Bronchial epithelial cell (primary cell): Measurements from ENCODE around the gene NTRK2. TPM values are rescaled to one million over a fixed set of nuclear protein-coding genes. Genes with fewer than 3 reads are reported as not detected.

Experiments
- DNase-seq: peaks from one replicate; pipeline ENCODE4 v3.0.0-alpha.2; 2010; ENCODE audit warnings: low read depth
- FAIRE-seq: peaks from 2 replicates; lab custom pipeline; 2011; peaks lifted over from hg19 to GRCh38; lab: Jason Lieb, UNC
- H3K27me3 ChIP-seq: 2 replicates; pipeline ENCODE4 v1.5.1; 2011; ENCODE audit warnings: low read length; ENCODE audit not compliant: control insufficient read depth, insufficient read depth
- H3K36me3 ChIP-seq: 2 replicates; pipeline ENCODE4 v1.5.1; 2011; ENCODE audit warnings: low read length; ENCODE audit not compliant: control insufficient read depth, insufficient read depth
- H3K4me3 ChIP-seq: 2 replicates; pipeline ENCODE4 v1.5.1; 2011; ENCODE audit warnings: mild to moderate bottlenecking, low read depth, low read length, control low read depth
- total RNA-seq: library from RNA; depleted of rRNA; stranded (reverse); fragments of >200 nt; gene quantifications from 2 replicates; pipeline ENCODE4 v1.2.1, GENCODE V29; 2014
- TF ChIP-seq, protein P1 (sequence below): IDR thresholded peaks from 2 replicates; pipeline ENCODE4 v1.5.1; 2011; ENCODE audit warnings: mild to moderate bottlenecking, moderate library complexity, low read length, control low read depth, inconsistent platforms; ENCODE audit not compliant: insufficient read depth, severe bottlenecking

Gene NTRK2
- total RNA-seq, 1 donor from 2014 or later: not detected

DNA sequence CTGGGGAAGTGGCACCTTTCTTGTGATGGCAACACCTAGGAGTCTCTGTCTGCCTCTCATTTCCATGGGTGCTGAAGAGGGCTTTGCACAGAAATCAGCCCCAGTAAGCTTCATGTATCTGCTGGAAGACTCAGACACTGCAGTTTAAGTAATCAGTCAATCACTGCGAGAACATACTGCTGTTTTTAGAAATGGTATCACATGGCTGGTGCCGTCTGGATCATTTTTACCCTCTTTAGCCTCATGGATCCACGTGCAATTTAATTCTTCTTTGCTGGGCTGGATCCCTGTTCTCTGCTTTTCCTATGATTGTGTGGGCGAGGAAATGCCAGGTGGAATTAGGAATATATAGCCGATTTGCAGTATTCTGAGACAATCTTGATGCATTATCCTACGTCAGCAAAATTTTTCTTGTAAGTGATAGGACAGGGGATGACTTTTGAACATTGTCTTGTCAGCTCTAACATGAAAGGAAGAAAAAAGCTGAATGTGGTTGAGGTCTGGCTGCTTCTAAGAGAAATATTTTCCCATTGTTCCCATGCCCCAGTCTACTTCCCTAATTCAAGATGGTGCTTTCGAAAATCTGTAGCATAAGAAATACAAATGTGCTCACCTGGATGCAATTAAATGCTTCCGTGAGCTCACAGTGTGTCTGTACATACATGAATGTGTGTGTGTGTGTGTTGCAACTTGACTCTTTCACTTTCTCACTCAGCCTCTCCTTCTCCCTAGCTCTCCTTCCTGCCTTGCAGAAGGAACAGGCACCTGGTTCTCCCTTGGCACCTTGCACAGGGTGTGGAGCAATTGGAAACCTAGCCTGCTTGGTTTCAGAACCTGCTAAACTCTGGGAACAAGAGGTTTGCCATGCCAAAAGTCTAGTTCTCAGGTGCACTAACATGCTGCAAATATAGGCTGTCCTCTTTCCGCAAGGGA is 281.6 kb downstream of the NTRK2 start:
- FAIRE-seq (no peak), DNase-seq (no peak)
- TF ChIP-seq, protein P1, sequence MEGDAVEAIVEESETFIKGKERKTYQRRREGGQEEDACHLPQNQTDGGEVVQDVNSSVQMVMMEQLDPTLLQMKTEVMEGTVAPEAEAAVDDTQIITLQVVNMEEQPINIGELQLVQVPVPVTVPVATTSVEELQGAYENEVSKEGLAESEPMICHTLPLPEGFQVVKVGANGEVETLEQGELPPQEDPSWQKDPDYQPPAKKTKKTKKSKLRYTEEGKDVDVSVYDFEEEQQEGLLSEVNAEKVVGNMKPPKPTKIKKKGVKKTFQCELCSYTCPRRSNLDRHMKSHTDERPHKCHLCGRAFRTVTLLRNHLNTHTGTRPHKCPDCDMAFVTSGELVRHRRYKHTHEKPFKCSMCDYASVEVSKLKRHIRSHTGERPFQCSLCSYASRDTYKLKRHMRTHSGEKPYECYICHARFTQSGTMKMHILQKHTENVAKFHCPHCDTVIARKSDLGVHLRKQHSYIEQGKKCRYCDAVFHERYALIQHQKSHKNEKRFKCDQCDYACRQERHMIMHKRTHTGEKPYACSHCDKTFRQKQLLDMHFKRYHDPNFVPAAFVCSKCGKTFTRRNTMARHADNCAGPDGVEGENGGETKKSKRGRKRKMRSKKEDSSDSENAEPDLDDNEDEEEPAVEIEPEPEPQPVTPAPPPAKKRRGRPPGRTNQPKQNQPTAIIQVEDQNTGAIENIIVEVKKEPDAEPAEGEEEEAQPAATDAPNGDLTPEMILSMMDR: no peak
- Histone ChIP-seq H3K27me3 (no peaks in the 10 kb centered on the region), H3K36me3 (no peaks in the 10 kb centered on the region), H3K4me3 (no peak overlapping the region)

- no peaks in the 10 kb centered on the region for H3K27me3 ChIP-seq
- TF ChIP-seq, protein P1: no peak
- DNase-seq (peak; percentile 22), FAIRE-seq (no peak)
- H3K4me3 ChIP-seq: no peak overlapping the region
- no peaks in the 10 kb centered on the region for H3K36me3 ChIP-seq
These were observed 283.8 kb downstream of the NTRK2 start for GRCh38 chr9:84953252-84953773.

DNA sequence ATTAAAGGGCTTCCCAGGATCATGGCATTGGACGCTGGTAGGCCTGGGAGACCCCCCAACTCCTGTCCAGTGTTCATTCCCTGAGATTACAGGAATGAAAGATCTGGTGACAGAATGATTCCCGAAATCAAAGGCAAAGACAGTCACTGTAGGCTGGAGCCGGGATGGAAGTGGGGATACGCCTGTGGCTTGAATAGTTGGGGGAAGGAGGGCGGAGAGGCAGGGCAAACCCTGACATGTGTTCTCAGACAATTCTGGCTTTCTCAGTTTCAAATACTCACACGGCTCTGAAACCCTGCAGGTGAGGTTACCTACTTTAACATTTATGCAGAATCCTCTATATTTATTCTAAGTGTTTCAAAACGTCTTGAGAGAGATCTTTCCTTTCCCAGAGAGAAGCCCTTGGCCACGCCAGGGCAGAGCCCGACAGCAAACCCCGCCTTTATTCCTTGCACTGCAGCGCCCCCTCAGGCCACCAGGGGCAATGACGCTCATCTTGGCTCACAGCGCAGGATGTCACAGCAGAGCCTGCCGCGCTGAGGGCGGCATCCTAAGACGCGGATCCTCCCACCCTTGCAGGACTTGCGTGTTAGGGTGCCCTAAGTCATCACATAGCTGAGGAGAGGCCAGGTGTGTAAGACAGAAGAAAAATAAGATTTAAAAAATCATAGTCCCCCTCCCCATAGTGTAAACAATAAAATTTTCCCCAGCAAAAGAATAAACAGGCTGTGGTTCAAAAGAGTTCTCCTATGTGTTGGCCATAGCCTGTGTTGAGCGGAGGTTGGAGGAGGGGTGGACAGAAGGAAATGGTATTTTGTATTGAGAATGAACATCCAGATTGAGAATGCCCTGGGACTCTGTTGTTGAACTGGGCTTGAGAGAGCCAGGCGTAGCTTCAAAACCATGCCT is 284.5 kb downstream of the NTRK2 start:
- no peak for FAIRE-seq
- no peaks in the 10 kb centered on the region for H3K27me3 ChIP-seq
- no peak overlapping the region for H3K4me3 ChIP-seq
- TF ChIP-seq, protein P1: peak; percentile 97
- H3K36me3 ChIP-seq: no peaks in the 10 kb centered on the region
- DNase-seq: peak; percentile 64

- no peak for DNase-seq
- no peaks in the 10 kb centered on the region for H3K27me3 ChIP-seq
- no peaks in the 10 kb centered on the region for H3K36me3 ChIP-seq
- no peak overlapping the region for H3K4me3 ChIP-seq
- no peak for FAIRE-seq
- TF ChIP-seq, protein P1: no peak
These were observed 285.6 kb downstream of the NTRK2 start for GRCh38 chr9:84955155-84955554.

DNA sequence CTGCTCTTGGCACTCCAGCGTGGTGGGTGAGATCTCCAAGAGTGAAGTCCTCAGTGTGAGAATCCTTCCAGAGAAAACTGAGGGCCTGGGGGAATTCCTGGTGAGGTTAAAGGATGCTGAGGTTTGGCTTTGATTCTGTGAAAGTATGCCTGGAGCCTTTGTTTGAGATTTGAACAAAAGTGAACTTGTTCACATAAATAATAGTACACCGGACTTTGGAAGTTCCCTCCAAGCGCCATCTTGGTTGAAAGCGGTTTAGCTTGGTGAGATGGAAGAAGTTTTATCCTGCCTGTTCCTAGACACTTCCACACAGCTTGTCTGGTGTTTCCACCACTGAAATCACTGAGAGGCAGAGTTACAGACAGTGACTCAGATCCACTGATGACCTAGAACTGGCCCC is 286.4 kb downstream of the NTRK2 start:
- H3K36me3 ChIP-seq: no peaks in the 10 kb centered on the region
- H3K4me3 ChIP-seq: no peak overlapping the region
- H3K27me3 ChIP-seq: no peaks in the 10 kb centered on the region
- FAIRE-seq: no peak
- DNase-seq: no peak
- TF ChIP-seq, protein P1: no peak
